Raji (cell line): ENCODE measurements around the gene SPATA1.

Experiments
- POLR2A ChIP-seq: IDR thresholded peaks from 2 replicates; pipeline ENCODE4 v1.6.1; 2011; ENCODE audit warnings: low read depth, low read length, control low read depth; ENCODE audit not compliant: insufficient read depth

SPATA1 gene

GRCh38 chr1:84506002-84506728, at the start of gene SPATA1, which contains the start of gene GNG5:
SPATA1 (plus strand) TSS chr1:84506386; CDS start chr1:84516360, 9,974 bp downstream.
GNG5 (minus strand) TSS chr1:84506581; CDS start chr1:84506091, 490 bp downstream.
- peak; percentile 31; the same call in 1 of the 2 replicates for TF ChIP-seq POLR2A

GRCh38 chr1:84462118-84462517, 44.1 kb upstream of the SPATA1 start:
- TF ChIP-seq POLR2A = no peak

GRCh38 chr1:84467298-84467697, 38.9 kb upstream of the SPATA1 start:
- no peak for TF ChIP-seq POLR2A

- TF ChIP-seq POLR2A = no peak
Observed at GRCh38 chr1:84476225-84476624, 30.0 kb upstream of the SPATA1 start.

- TF ChIP-seq POLR2A = peak; percentile 63
Observed at GRCh38 chr1:84478876-84479868, 27.0 kb upstream of the SPATA1 start, which contains the start of gene RPF1. RPF1 (plus strand) TSS chr1:84479266; CDS start chr1:84479282, 16 bp downstream.

GRCh38 chr1:84479998-84480397, 26.2 kb upstream of the SPATA1 start:
- no peak for TF ChIP-seq POLR2A

GRCh38 chr1:84480650-84481049, 25.5 kb upstream of the SPATA1 start:
- TF ChIP-seq POLR2A = no peak

- TF ChIP-seq POLR2A = no peak
Observed at GRCh38 chr1:84481317-84481716, 24.9 kb upstream of the SPATA1 start.

GRCh38 chr1:84488107-84488506, 18.1 kb upstream of the SPATA1 start:
- TF ChIP-seq POLR2A = no peak

GRCh38 chr1:84489766-84490165, 16.4 kb upstream of the SPATA1 start:
- TF ChIP-seq POLR2A = no peak

GRCh38 chr1:84492726-84493125, 13.5 kb upstream of the SPATA1 start:
- no peak for TF ChIP-seq POLR2A

GRCh38 chr1:84493747-84494146, 12.4 kb upstream of the SPATA1 start:
- TF ChIP-seq POLR2A = no peak

- TF ChIP-seq POLR2A = no peak
Observed at GRCh38 chr1:84496498-84496897, 9.7 kb upstream of the SPATA1 start.

GRCh38 chr1:84497631-84498275, 8.4 kb upstream of the SPATA1 start:
- no peak for TF ChIP-seq POLR2A

- no peak for TF ChIP-seq POLR2A
Observed at GRCh38 chr1:84502927-84503326, 3.3 kb upstream of the SPATA1 start.
